GM23338 (cell line): ENCODE data around the gene CAMTA1. TPM values are rescaled to one million over a fixed set of nuclear protein-coding genes. Genes with fewer than 3 reads are reported as not detected.

Source experiments
- ATAC-seq: fragments of 200-7000 bp; cut with Tn5 transposase; 3 replicates; pipeline ENCODE4 v1.9.1; 2020
- DNase-seq: peaks from one replicate; pipeline ENCODE4 v3.0.0-alpha.2; 2015; ENCODE audit warnings: low spot score
- H2AFZ ChIP-seq: fragments of 200-600 bp; sonication (generic); 2 replicates; pipeline ENCODE4 v1.8.0; 2016; ENCODE audit warnings: antibody characterized with exemption, mild to moderate bottlenecking, moderate library complexity
- H3F3A ChIP-seq: fragments of 200-600 bp; sonication (generic); replicated peaks from 2 replicates; pipeline ENCODE4 v1.8.0; 2017; ENCODE audit warnings: antibody characterized with exemption, mixed run types, low read depth
- H3K27ac ChIP-seq: fragments of 200-600 bp; sonication (generic); 2 replicates; pipeline ENCODE4 v1.6.1; 2016; ENCODE audit warnings: low read depth
- H3K27me3 ChIP-seq: fragments of 200-600 bp; sonication (generic); 2 replicates; pipeline ENCODE4 v1.8.0; 2016; ENCODE audit warnings: mild to moderate bottlenecking, mixed run types, moderate library complexity; ENCODE audit not compliant: insufficient read depth
- H3K36me3 ChIP-seq: fragments of 200-600 bp; sonication (generic); 2 replicates; pipeline ENCODE4 v1.8.0; 2016; ENCODE audit warnings: mild to moderate bottlenecking; ENCODE audit not compliant: insufficient read depth
- H3K4me1 ChIP-seq: fragments of 200-600 bp; sonication (generic); 2 replicates; pipeline ENCODE4 v1.8.0; 2016; ENCODE audit warnings: mild to moderate bottlenecking, moderate library complexity; ENCODE audit not compliant: insufficient read depth
- H3K4me2 ChIP-seq: fragments of 200-600 bp; sonication (generic); 2 replicates; pipeline ENCODE4 v1.7.1; 2017; ENCODE audit warnings: mixed run types
- H3K4me3 ChIP-seq: fragments of 200-600 bp; sonication (generic); 2 replicates; pipeline ENCODE4 v1.6.1; 2016; ENCODE audit warnings: mixed run types
- H3K79me2 ChIP-seq: fragments of 200-600 bp; sonication (generic); replicated peaks from 2 replicates; pipeline ENCODE4 v1.8.0; 2017; ENCODE audit warnings: mild to moderate bottlenecking; ENCODE audit not compliant: insufficient read depth
- H3K9me2 ChIP-seq: fragments of 200-600 bp; sonication (generic); 2 replicates; pipeline ENCODE4 v1.8.0; 2017; ENCODE audit not compliant: insufficient read depth
- H4K20me1 ChIP-seq: fragments of 200-600 bp; sonication (generic); replicated peaks from 2 replicates; pipeline ENCODE4 v1.8.0; 2017; ENCODE audit warnings: mild to moderate bottlenecking; ENCODE audit not compliant: insufficient read depth
- H3K27ac Mint-ChIP-seq: 2 replicates; pipeline ENCODE4 v1.8.0; 2020; ENCODE audit warnings: inconsistent platforms, mild to moderate bottlenecking, moderate library complexity, mixed read lengths
- H3K27me3 Mint-ChIP-seq: 3 replicates; pipeline ENCODE4 v1.8.0; 2022; ENCODE audit warnings: low read depth, mild to moderate bottlenecking, moderate library complexity, mixed read lengths, inconsistent platforms; ENCODE audit not compliant: insufficient read depth, poor library complexity
- H3K36me3 Mint-ChIP-seq: 3 replicates; pipeline ENCODE4 v1.8.0; 2021; ENCODE audit warnings: low read depth, mild to moderate bottlenecking, inconsistent platforms, moderate library complexity, mixed read lengths
- H3K4me1 Mint-ChIP-seq: 3 replicates; pipeline ENCODE4 v1.8.0; 2020; ENCODE audit warnings: mild to moderate bottlenecking, inconsistent platforms, mixed read lengths
- H3K4me3 Mint-ChIP-seq: 3 replicates; pipeline ENCODE4 v1.8.0; 2021; ENCODE audit warnings: moderate library complexity, mild to moderate bottlenecking, inconsistent platforms, mixed read lengths
- H3K9me3 Mint-ChIP-seq: 3 replicates; pipeline ENCODE4 v1.8.0; 2020; ENCODE audit warnings: moderate library complexity, mild to moderate bottlenecking, inconsistent platforms, mixed read lengths
- CREB1 ChIP-seq: fragments of 250-450 bp; sonication (Bioruptor Pico); IDR thresholded peaks from 2 replicates; pipeline ENCODE4 v1.5.0; 2020; ENCODE audit warnings: low read depth, mild to moderate bottlenecking, moderate library complexity
- CTCF ChIP-seq, 2 experiments: fragments of 200-600 bp in 1 of 2; sonication (generic) in 1 of 2; conservative IDR thresholded peaks; 2 replicates each; pipeline versions ENCODE4 v1.5.1 to v1.6.1; 2016 to 2017; ENCODE audit warnings: antibody characterized with exemption in 2 of 2, low read depth in 2 of 2, mild to moderate bottlenecking in 2 of 2, moderate library complexity in 1 of 2
- ETS1 ChIP-seq: IDR thresholded peaks from 2 replicates; pipeline ENCODE4 v1.6.1; 2016; ENCODE audit warnings: antibody characterized with exemption
- EZH2 ChIP-seq: fragments of 200-600 bp; sonication (generic); IDR thresholded peaks from one replicate; pipeline ENCODE4 v1.8.0; 2017; ENCODE audit warnings: antibody characterized with exemption, mild to moderate bottlenecking, low read depth; ENCODE audit not compliant: unreplicated experiment
- EZH2phosphoT487 ChIP-seq: fragments of 200-600 bp; sonication (generic); IDR thresholded peaks from one replicate; pipeline ENCODE4 v1.8.1; 2018; ENCODE audit warnings: antibody characterized with exemption; ENCODE audit not compliant: unreplicated experiment
- JUNB ChIP-seq: IDR thresholded peaks from one replicate; pipeline ENCODE4 v1.6.1; 2016; ENCODE audit warnings: antibody characterized with exemption; ENCODE audit not compliant: unreplicated experiment
- NANOG ChIP-seq: IDR thresholded peaks from 2 replicates; pipeline ENCODE4 v1.6.1; 2016; ENCODE audit warnings: antibody characterized with exemption, borderline replicate concordance
- POLR2AphosphoS5 ChIP-seq: IDR thresholded peaks from 2 replicates; pipeline ENCODE4 v1.6.1; 2016; ENCODE audit warnings: antibody characterized with exemption, low read depth
- REST ChIP-seq: IDR thresholded peaks from one replicate; pipeline ENCODE4 v1.6.1; 2018; ENCODE audit warnings: antibody characterized with exemption; ENCODE audit not compliant: unreplicated experiment
- STAT1 ChIP-seq: IDR thresholded peaks from one replicate; pipeline ENCODE4 v1.6.1; 2016; ENCODE audit warnings: antibody characterized with exemption; ENCODE audit not compliant: unreplicated experiment
- ZNF114 ChIP-seq: fragments of 250-450 bp; sonication (Bioruptor Pico); IDR thresholded peaks from 2 replicates; pipeline ENCODE4 v1.5.0; 2020; ENCODE audit warnings: mild to moderate bottlenecking, moderate library complexity
- ZNF331 ChIP-seq: fragments of 250-450 bp; sonication (Bioruptor Pico); IDR thresholded peaks from 2 replicates; pipeline ENCODE4 v1.5.0; 2020; ENCODE audit warnings: low read depth, mild to moderate bottlenecking, moderate library complexity
- ZNF462 ChIP-seq: fragments of 250-450 bp; sonication (Bioruptor Pico); IDR thresholded peaks from 2 replicates; pipeline ENCODE4 v1.5.0; 2020; ENCODE audit warnings: mild to moderate bottlenecking, moderate library complexity
- polyA plus RNA-seq: library from polyadenylated mRNA; unstranded; fragments of >200 nt; fragmentation: Nextera tagmentation; extraction: Ambion mirVana; gene quantifications from 2 replicates; pipeline ENCODE4 v1.2.1, GENCODE V29; 2016
- total RNA-seq: library from RNA; depleted of rRNA; stranded (reverse); fragments of >200 nt; shearing (Covaris generic); gene quantifications from 2 replicates; pipeline ENCODE4 v1.2.3, GENCODE V29; 2014

Gene CAMTA1
- total and polyA plus RNA-seq, 2 experiments from 2014 or later: 115 to 519 TPM

- H3K4me1 Mint-ChIP-seq: peaks cover 21% of the 10 kb centered on the region
- ATAC-seq: no peak
Observed at GRCh38 chr1:6813165-6813564, 27.9 kb downstream of the CAMTA1 start.

More at GRCh38 chr1:6813165-6813564, 27.9 kb downstream of the CAMTA1 start:
- Histone ChIP-seq H3K27me3 (no peaks in the 10 kb centered on the region), H3K79me2 (peaks cover 100% of the 10 kb centered on the region), H3K4me3 (no peak overlapping the region), H4K20me1 (peaks cover 63% of the 10 kb centered on the region), H3F3A (no peaks in the 10 kb centered on the region), H3K36me3 (no peaks in the 10 kb centered on the region), H3K4me1 (peaks cover 23% of the 10 kb centered on the region), H3K27ac (no peak overlapping the region), H3K9me2 (no peaks in the 10 kb centered on the region), H2AFZ (no peak overlapping the region), H3K4me2 (no peak overlapping the region)
- Mint-ChIP-seq H3K36me3 (no peaks in the 10 kb centered on the region), H3K27ac (no peak overlapping the region), H3K4me3 (no peak overlapping the region), H3K9me3 (no peaks in the 10 kb centered on the region), H3K27me3 (no peaks in the 10 kb centered on the region)
- no peak for DNase-seq
- no peak for TF ChIP-seq ZNF114 (CRISPR knock-in tag)
- no peak for TF ChIP-seq REST
- TF ChIP-seq JUNB: no peak
- no peak for TF ChIP-seq EZH2phosphoT487
- TF ChIP-seq ZNF462: no peak
- TF ChIP-seq CTCF (conservative IDR thresholded peaks at IDR 0.05; ENCODE audit: low read depth in 2 of 2): no peak
- no peak for TF ChIP-seq POLR2AphosphoS5
- TF ChIP-seq EZH2: no peak
- TF ChIP-seq ETS1: no peak
- TF ChIP-seq STAT1: no peak
- no peak for TF ChIP-seq ZNF331 (CRISPR knock-in tag)
- no peak for TF ChIP-seq CREB1 (CRISPR knock-in tag)
- TF ChIP-seq NANOG: no peak
